Heart left ventricle (tissue), 16 donors: ENCODE data around the gene HOXD12. TPM values are rescaled to one million over a fixed set of nuclear protein-coding genes. Genes with fewer than 3 reads are reported as not detected.

ENCODE experiments used
- ATAC-seq, 4 donors: fragments of 200-7000 bp; cut with Tn5 transposase; one replicate each; pipeline ENCODE4 v1.9.1; 2020 to 2022; ENCODE audit warnings: moderate library complexity in 4 of 4, mild to moderate bottlenecking in 3 of 4, moderate number of reproducible peaks in 1 of 4
- DNase-seq, 5 donors: peaks; one replicate each; pipeline ENCODE4 v3.0.0-alpha.2; 2020
- H3K27ac ChIP-seq, 12 donors: fragments of 200-600 bp; sonication (generic) in 4 of 12; one replicate each; pipeline versions ENCODE4 v1.5.0 to v1.8.0; 2016 to 2022; ENCODE audit warnings: mild to moderate bottlenecking in 2 of 12
- H3K27me3 ChIP-seq, 9 donors: fragments of 200-600 bp; sonication (generic) in 2 of 9; one replicate each; pipeline versions ENCODE4 v1.5.1 to v1.8.0; 2016 to 2022; ENCODE audit warnings: mild to moderate bottlenecking in 3 of 9
- H3K36me3 ChIP-seq, 9 donors: fragments of 200-600 bp; sonication (generic) in 2 of 9; one replicate each; pipeline versions ENCODE4 v1.5.0 to v1.8.0; 2018 to 2022; ENCODE audit warnings: mild to moderate bottlenecking in 2 of 9
- H3K4me1 ChIP-seq, 12 donors: fragments of 200-600 bp; sonication (generic) in 4 of 12; one replicate each; pipeline versions ENCODE4 v1.5.0 to v1.8.0; 2016 to 2022; ENCODE audit warnings: mild to moderate bottlenecking in 3 of 12
- H3K4me3 ChIP-seq, 12 donors: fragments of 200-600 bp; sonication (generic) in 4 of 12; one replicate each; pipeline versions ENCODE4 v1.5.0 to v1.8.0; 2017 to 2022; ENCODE audit warnings: mild to moderate bottlenecking in 9 of 12, moderate library complexity in 4 of 12
- H3K9me3 ChIP-seq, 12 donors: fragments of 200-600 bp; sonication (generic) in 4 of 12; one replicate each; pipeline versions ENCODE4 v1.5.0 to v1.8.0; 2016 to 2022; ENCODE audit warnings: mild to moderate bottlenecking in 1 of 12
- POLR2A ChIP-seq, 2 donors: fragments of 450-650 bp; IDR thresholded peaks; one replicate each; pipeline ENCODE4 v1.6.1; 2017; ENCODE audit warnings: antibody characterized with exemption in 2 of 2, mild to moderate bottlenecking in 2 of 2, moderate library complexity in 2 of 2
- WGBS, 4 donors: extraction: QIAGEN DNeasy Blood & Tissue Kit in 2 of 4; methylation state at CpG; one replicate each; pipeline versions ENCODE4 v1.1.5 to v1.1.7; 2013 to 2018; 5-methylcytosine and 5-hydroxymethylcytosine counted together
- intact Hi-C, 10 donors: fragments of 100-400 bp; cut with DNase I; formaldehyde crosslinking; loops; one replicate each; pipeline versions ENCODE4 v1.11.1 to v1.14.2; 2022
- polyA plus RNA-seq, 2 donors: library from polyadenylated mRNA; stranded (reverse); fragments of 200-250 nt; gene quantifications; one replicate each; pipeline ENCODE4 v1.2.3, GENCODE V29; 2013
- total RNA-seq, 9 donors: library from RNA; depleted of rRNA in 2 of 9; stranded (reverse); fragments of >200 nt in 2 of 9; fragmentation: NEBNext Ultra II Directional in 3 of 9; extraction: Animal tissue kit (Norgen Biotek cat#: 25700) in 3 of 9; gene quantifications; one replicate each; pipeline versions ENCODE4 v1.1.0 to v1.2.4, GENCODE V29; 2016 to 2023
- TF ChIP-seq, protein P1 (sequence below), 12 donors: fragments of 200-600 bp; sonication (generic) in 4 of 12; IDR thresholded peaks; one replicate each; pipeline versions ENCODE4 v1.5.0 to v1.8.0; 2018 to 2022; ENCODE audit warnings: antibody characterized with exemption in 12 of 12, mild to moderate bottlenecking in 5 of 12
- donor health status: ischemic (EF 13 %, LVEDD 7.1; RV severe dilation, severe dysfunction).
- donor health status: healthy with polysubstance abuse.
- donor health status: DM: no; HTN: yes; CAD: no.
- donor health status: DM: no; HTN: no; CAD: no.
- donor health status: ischemic (EF 25% LVEDD 6.9; RV normal size, moderate dysfunction).
- donor health status: ischemic (EF 25% LVEDD 5.7; RV mildly dilated, moderate dysfunction).
- donor health status: healthy.
- donor health status: DM: yes; HTN: yes; CAD: no.
- donor health status: ischemic (EF 35%, LVEDD 5.7; RV mildly dilated, moderate dysfunction).
- donor health status: nonischemic (EF 11% LVEDD 7.7; RV severe dilation, severe dysfunction).
- donor health status: DM: yes; HTN: yes; CAD: no.
- donor health status: PGD.
- donor health status: ischemic (EF 29% LVEDD 5.4; RV normal size, mild dysfunction).
- donor health status: nonischemic (EF 23%, LVEDD 6.1; RV moderate dilation, normal function).

HOXD12 gene
- total and polyA plus RNA-seq, 11 donors = not detected

DNA sequence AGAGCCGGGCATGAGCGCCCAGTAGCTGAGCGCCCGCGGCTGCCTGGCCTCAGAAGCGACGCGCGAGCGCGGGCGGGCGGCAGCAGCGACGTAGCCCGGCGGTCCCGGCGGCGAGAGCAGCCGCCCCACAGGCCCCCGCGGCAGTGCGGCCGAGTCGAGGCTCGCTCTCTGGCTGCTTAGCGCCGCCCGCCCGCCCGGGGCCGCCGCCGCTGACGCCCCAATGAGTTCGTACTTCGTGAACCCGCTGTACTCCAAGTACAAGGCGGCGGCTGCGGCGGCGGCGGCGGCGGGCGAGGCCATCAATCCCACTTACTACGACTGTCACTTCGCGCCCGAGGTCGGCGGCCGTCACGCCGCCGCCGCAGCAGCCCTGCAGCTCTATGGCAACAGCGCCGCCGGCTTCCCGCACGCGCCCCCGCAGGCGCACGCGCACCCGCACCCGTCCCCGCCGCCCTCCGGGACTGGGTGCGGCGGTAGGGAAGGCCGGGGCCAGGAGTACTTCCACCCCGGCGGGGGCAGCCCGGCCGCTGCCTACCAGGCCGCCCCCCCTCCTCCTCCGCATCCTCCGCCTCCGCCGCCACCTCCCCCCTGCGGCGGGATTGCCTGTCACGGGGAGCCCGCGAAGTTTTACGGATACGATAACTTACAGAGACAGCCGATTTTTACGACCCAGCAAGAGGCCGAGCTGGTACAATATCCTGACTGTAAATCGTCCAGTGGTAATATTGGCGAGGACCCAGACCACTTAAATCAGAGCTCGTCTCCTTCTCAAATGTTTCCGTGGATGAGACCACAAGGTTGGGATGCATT is 30.8 kb downstream of the HOXD12 start:
- peaks cover 68 to 100% (median 94%) of the 10 kb centered on the region in 9 donors for H3K27me3 ChIP-seq
- 1 to 3% (median 1%) methylated on average over 48 to 100 of the region's 100 CpGs for whole genome bisulfite sequencing, 4 donors
- peaks cover 0 to 32% (median 9%) of the 10 kb centered on the region in 12 donors for H3K4me1 ChIP-seq
- H3K9me3 ChIP-seq = no peaks in the 10 kb centered on the region
- DNase-seq (peak in 1 of 5 donors; percentile 35), ATAC-seq (peak in 2 of 4 donors; percentile 46 to 51)
- H3K4me3 ChIP-seq = peak overlapping the region; percentile 15 to 61 (median 47)
- peak overlapping the region in 10 of 12 donors; percentile 22 to 86 (median 67) for H3K27ac ChIP-seq
- TF ChIP-seq POLR2A (IDR thresholded peaks at IDR 0.05) = no peak
- TF ChIP-seq, protein P1, sequence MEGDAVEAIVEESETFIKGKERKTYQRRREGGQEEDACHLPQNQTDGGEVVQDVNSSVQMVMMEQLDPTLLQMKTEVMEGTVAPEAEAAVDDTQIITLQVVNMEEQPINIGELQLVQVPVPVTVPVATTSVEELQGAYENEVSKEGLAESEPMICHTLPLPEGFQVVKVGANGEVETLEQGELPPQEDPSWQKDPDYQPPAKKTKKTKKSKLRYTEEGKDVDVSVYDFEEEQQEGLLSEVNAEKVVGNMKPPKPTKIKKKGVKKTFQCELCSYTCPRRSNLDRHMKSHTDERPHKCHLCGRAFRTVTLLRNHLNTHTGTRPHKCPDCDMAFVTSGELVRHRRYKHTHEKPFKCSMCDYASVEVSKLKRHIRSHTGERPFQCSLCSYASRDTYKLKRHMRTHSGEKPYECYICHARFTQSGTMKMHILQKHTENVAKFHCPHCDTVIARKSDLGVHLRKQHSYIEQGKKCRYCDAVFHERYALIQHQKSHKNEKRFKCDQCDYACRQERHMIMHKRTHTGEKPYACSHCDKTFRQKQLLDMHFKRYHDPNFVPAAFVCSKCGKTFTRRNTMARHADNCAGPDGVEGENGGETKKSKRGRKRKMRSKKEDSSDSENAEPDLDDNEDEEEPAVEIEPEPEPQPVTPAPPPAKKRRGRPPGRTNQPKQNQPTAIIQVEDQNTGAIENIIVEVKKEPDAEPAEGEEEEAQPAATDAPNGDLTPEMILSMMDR (IDR thresholded peaks at IDR 0.05) = no peak
- intact Hi-C loops = loop anchor here in 2 of 10 donors (5.0 to 10.0 kb wide), 2 partner anchors 682 to 684 kb away; no protein-coding TSS in a partner anchor
- no peaks in the 10 kb centered on the region for H3K36me3 ChIP-seq

DNA sequence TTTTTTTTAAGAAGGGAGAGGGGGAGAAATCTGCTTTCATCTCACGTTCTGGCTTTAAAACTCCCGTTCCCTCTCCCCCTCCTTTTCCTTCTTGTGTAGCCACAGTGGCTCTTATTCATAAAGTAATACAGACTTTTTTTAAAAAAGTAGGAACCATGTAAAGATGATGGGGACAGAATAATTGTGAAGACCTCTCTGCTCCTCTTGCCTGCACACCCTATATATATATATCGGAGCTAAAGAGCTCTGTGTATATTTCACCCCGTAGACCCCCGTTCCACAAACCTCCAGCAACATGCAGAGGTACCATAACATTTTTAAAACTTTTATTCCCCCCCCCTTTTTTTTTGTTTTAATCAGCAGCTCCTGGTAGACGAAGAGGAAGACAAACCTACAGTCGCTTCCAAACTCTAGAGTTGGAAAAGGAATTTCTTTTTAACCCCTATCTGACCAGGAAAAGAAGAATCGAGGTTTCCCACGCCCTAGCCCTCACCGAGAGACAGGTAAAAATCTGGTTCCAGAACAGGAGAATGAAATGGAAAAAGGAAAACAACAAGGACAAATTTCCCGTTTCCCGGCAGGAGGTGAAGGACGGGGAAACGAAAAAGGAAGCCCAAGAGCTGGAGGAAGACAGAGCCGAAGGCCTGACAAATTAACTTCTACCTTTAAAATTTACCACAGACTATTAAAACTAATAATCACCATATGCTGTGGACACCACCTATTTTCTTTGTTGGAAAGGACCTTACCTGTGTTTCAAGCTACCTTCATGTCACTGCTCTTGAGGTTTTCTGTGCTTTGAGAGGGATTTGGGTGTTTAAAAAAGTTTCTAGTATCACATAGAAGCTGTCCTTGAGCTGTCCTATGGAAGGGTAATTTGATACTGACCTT is 31.6 kb downstream of the HOXD12 start:
- H3K4me1 ChIP-seq = peaks cover 0 to 34% (median 9%) of the 10 kb centered on the region in 12 donors
- intact Hi-C loops = loop anchor here in 2 of 10 donors (5.0 to 10.0 kb wide), 2 partner anchors 681 to 684 kb away; no protein-coding TSS in a partner anchor
- H3K4me3 ChIP-seq = peak overlapping the region; percentile 15 to 61 (median 47)
- TF ChIP-seq, protein P1 (IDR thresholded peaks at IDR 0.05) = no peak
- TF ChIP-seq POLR2A (IDR thresholded peaks at IDR 0.05) = no peak
- no peaks in the 10 kb centered on the region for H3K36me3 ChIP-seq
- no peak for DNase-seq
- no peaks in the 10 kb centered on the region for H3K9me3 ChIP-seq
- peak overlapping the region in 8 of 12 donors; percentile 25 to 86 (median 72) for H3K27ac ChIP-seq
- H3K27me3 ChIP-seq = peaks cover 71 to 99% (median 93%) of the 10 kb centered on the region in 9 donors
- no peak for ATAC-seq
- whole genome bisulfite sequencing, 4 donors = 10 to 13% (median 12%) methylated on average over 15 of the region's 15 CpGs

DNA sequence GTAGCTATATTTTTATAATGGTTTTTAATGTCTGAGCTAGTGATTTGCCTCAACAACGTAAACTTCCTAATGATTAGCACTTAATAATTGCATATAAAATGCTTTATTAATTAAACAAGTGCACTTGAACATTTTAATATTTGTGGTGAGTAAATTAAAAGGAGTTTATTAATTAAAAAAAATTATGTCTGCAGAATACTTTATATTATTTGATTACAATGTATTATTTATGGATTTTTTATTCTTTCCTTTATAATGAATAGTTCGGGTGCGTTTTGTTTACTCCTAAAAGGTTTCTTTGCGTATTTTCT is 32.2 kb downstream of the HOXD12 start:
- H3K4me1 ChIP-seq = peaks cover 0 to 40% (median 10%) of the 10 kb centered on the region in 12 donors
- TF ChIP-seq, protein P1 (IDR thresholded peaks at IDR 0.05) = no peak
- TF ChIP-seq POLR2A (IDR thresholded peaks at IDR 0.05) = no peak
- intact Hi-C loops = loop anchor here in 2 of 10 donors (5.0 to 10.0 kb wide), 2 partner anchors 680 to 683 kb away; no protein-coding TSS in a partner anchor
- 18 to 26% (median 21%) methylated on average over 4 of the region's 4 CpGs for WGBS, 4 donors
- H3K27ac ChIP-seq = peak overlapping the region in 3 of 12 donors; percentile 7 to 82 (median 41)
- no peak for DNase-seq
- H3K36me3 ChIP-seq = no peaks in the 10 kb centered on the region
- H3K4me3 ChIP-seq = peak overlapping the region in 9 of 12 donors; percentile 8 to 61 (median 28)
- H3K9me3 ChIP-seq = no peaks in the 10 kb centered on the region
- ATAC-seq = no peak
- peaks cover 74 to 99% (median 93%) of the 10 kb centered on the region in 9 donors for H3K27me3 ChIP-seq
